ENCODE data around the gene MTM1.

The MTM1 gene

DNA sequence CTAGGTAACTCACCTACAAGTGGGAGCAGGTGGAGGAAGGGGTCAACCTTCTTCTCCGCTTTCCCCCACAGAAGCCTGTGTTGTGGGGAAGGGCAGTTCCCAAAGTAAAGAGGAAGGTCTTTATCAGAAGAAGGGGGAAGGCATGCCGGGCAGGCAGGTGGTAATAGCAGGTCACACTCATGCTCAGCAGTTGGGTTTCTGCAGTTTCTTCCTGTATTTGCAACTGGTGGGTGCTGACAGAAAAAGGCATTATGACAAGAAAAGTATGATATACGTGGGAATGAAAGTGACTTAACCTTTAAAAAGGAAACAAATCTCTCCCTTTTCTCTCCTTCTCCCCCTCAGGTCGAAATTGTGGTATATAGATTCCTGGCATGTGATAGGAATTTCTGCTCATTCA lies 128.4 kb downstream of the MTM1 start:
- no peaks in the 10 kb centered on the region for H3K36me3 ChIP-seq (ENCODE audit: control insufficient read depth in 1 of 2, insufficient read depth in 2 of 2, low read length in 2 of 2)
- no peaks in the 10 kb centered on the region for H3K4me1 ChIP-seq (ENCODE audit: control insufficient read depth in 1 of 2, insufficient read depth in 2 of 2, low read length in 2 of 2)
- no peak overlapping the region for H3K4me3 ChIP-seq (ENCODE audit: low read depth in 1 of 2, low read length in 2 of 2)
- no peaks in the 10 kb centered on the region for H3K9me3 ChIP-seq (ENCODE audit: control insufficient read depth in 1 of 2, low read length in 2 of 2)
- H3K27me3 ChIP-seq (ENCODE audit: low read depth, low read length): no peaks in the 10 kb centered on the region
- no peak overlapping the region for H3K27ac ChIP-seq (ENCODE audit: low read length)

DNA sequence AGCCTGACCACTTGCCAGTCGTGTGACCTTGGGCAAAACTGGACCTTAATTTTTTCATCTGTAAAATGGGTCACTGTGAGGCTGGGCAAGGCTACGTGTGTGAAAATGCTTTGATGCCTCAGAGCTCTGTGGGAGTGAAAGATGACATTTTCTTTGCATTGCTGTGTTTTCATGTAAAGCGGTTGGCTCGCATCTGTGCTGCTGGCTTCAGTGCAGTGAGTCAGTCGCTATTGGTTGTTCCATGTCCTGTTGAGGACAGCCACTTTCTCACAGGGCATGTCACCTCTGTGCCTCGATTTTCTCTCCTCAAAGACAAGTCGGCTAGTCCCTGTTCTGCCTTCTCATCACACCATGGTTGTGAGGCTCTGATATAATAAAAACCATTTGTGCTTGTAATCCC lies 129.2 kb downstream of the MTM1 start:
- H3K4me3 ChIP-seq (ENCODE audit: low read depth in 1 of 2, low read length in 2 of 2): no peak overlapping the region
- H3K27ac ChIP-seq (ENCODE audit: low read length): no peak overlapping the region
- no peaks in the 10 kb centered on the region for H3K27me3 ChIP-seq (ENCODE audit: low read depth, low read length)
- H3K36me3 ChIP-seq (ENCODE audit: control insufficient read depth in 1 of 2, insufficient read depth in 2 of 2, low read length in 2 of 2): no peaks in the 10 kb centered on the region
- no peaks in the 10 kb centered on the region for H3K4me1 ChIP-seq (ENCODE audit: control insufficient read depth in 1 of 2, insufficient read depth in 2 of 2, low read length in 2 of 2)
- H3K9me3 ChIP-seq (ENCODE audit: control insufficient read depth in 1 of 2, low read length in 2 of 2): no peaks in the 10 kb centered on the region

DNA sequence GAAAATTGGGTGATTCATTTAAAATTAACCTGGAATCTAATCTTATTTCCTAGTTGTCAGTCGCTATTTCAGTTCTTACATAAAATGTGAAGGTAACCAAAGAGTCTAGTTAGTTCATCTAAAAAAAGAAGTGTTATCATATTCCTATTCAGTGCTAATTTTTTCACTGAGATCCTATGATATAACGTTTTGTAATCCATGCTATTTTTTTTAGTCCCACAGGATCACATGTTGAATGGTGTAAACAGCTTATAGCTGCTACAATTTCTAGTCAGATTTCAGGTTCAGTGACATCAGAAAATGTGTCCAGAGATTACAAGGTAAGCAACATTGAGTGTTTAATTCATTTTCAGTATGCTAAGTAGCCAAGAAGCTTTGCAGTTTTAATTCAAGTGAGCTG lies 130.6 kb downstream of the MTM1 start:
- no peaks in the 10 kb centered on the region for H3K4me1 ChIP-seq (ENCODE audit: control insufficient read depth in 1 of 2, insufficient read depth in 2 of 2, low read length in 2 of 2)
- no peaks in the 10 kb centered on the region for H3K27me3 ChIP-seq (ENCODE audit: low read depth, low read length)
- H3K27ac ChIP-seq (ENCODE audit: low read length): no peak overlapping the region
- H3K36me3 ChIP-seq (ENCODE audit: control insufficient read depth in 1 of 2, insufficient read depth in 2 of 2, low read length in 2 of 2): no peaks in the 10 kb centered on the region
- H3K9me3 ChIP-seq (ENCODE audit: control insufficient read depth in 1 of 2, low read length in 2 of 2): no peaks in the 10 kb centered on the region
- H3K4me3 ChIP-seq (ENCODE audit: low read depth in 1 of 2, low read length in 2 of 2): no peak overlapping the region

DNA sequence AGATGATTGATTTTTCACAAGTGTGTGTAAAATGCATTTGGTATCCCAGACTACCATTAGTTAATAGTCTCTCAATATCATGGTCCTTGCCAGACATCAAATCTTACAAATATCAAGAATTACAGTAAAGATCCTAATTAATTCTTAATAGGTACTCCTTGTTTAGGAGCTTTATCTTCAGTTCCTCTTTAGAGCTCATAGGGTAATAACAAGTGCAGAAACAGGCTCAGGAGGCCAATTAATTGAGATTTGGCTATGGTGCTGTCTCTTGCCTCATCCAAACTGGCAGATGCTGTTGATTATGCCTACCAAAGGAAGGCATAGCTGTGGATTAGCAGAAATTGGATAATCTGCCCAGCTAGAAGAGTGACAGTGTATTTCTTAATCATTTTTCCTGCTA lies 131.7 kb downstream of the MTM1 start:
- no peak overlapping the region for H3K4me3 ChIP-seq (ENCODE audit: low read depth in 1 of 2, low read length in 2 of 2)
- H3K4me1 ChIP-seq (ENCODE audit: control insufficient read depth in 1 of 2, insufficient read depth in 2 of 2, low read length in 2 of 2): no peaks in the 10 kb centered on the region
- H3K36me3 ChIP-seq (ENCODE audit: control insufficient read depth in 1 of 2, insufficient read depth in 2 of 2, low read length in 2 of 2): no peaks in the 10 kb centered on the region
- H3K9me3 ChIP-seq (ENCODE audit: control insufficient read depth in 1 of 2, low read length in 2 of 2): no peaks in the 10 kb centered on the region
- no peak overlapping the region for H3K27ac ChIP-seq (ENCODE audit: low read length)
- no peaks in the 10 kb centered on the region for H3K27me3 ChIP-seq (ENCODE audit: low read depth, low read length)

DNA sequence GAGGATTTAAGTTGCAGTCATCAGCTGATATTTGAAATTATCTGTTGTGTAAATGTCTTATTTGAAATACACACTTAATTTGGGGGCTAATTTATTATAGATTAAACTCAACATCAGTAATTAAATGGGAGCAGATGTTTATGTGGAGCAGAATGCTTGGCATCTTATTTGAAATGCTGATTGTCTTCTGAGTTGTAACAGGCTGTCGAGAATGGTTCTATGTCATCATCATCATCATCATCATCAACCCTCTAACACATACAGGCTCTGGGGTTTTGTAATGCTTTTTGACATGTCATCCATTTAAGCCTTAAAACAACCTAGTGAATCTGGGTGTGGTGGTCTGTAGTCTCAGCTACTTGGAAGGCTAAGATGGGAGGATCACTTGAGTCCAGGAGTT lies 133.0 kb downstream of the MTM1 start:
- no peak overlapping the region for H3K27ac ChIP-seq (ENCODE audit: low read length)
- no peaks in the 10 kb centered on the region for H3K9me3 ChIP-seq (ENCODE audit: control insufficient read depth in 1 of 2, low read length in 2 of 2)
- no peaks in the 10 kb centered on the region for H3K36me3 ChIP-seq (ENCODE audit: control insufficient read depth in 1 of 2, insufficient read depth in 2 of 2, low read length in 2 of 2)
- no peaks in the 10 kb centered on the region for H3K4me1 ChIP-seq (ENCODE audit: control insufficient read depth in 1 of 2, insufficient read depth in 2 of 2, low read length in 2 of 2)
- H3K4me3 ChIP-seq (ENCODE audit: low read depth in 1 of 2, low read length in 2 of 2): no peak overlapping the region
- no peaks in the 10 kb centered on the region for H3K27me3 ChIP-seq (ENCODE audit: low read depth, low read length)

DNA sequence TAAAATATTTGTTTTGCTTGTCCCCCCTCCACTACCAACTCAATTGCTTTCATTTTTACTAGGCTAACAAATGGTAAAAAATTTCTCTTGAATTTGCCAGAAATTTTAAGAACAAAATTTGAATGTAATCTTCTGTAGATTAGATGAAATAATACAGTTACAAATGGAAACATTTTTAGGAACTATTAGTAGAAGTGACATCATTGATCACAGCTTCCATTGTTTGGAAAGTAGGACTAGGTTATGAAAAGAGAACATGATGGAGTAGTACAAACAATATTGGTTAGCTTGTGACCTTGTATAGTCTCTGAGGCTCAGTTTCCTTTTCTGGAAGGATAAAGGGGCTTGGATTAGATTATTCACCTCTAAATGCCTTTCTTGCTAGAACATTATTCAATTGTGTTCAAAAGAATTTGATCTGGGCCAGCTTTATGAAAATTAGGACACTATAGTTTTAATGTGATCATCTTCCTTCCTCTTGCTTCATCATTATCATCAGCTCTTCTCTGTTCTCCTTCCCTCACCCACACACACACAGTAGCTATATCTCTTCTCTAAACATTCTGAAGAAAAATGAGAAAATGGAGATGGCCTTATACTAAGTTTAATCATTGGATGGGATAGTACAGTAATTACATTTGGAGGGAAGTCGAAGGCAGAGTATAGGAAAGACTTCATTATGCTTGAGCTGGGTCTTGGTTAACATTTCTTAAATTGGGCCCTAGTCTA lies 134.7 kb downstream of the MTM1 start:
- Histone ChIP-seq H3K36me3 (ENCODE audit: control insufficient read depth in 1 of 2, insufficient read depth in 2 of 2, low read length in 2 of 2) (no peaks in the 10 kb centered on the region), H3K27ac (ENCODE audit: low read length) (no peak overlapping the region)

DNA sequence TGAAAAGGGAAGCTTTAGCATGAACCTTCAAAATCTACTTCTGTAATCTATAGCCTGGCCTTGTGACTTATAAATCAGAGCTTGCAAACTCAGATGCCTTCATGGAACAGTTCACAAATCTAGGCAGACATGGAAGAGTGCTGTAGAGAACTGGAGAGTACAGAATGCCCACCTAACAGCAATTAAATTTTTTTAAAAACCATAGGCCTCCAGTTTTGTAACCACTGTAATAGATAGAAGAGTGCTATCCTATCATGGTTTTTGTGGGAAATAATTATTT lies 135.2 kb downstream of the MTM1 start:
- Histone ChIP-seq H3K27me3 (ENCODE audit: low read depth, low read length) (no peaks in the 10 kb centered on the region), H3K27ac (ENCODE audit: low read length) (no peak overlapping the region), H3K4me1 (ENCODE audit: control insufficient read depth in 1 of 2, insufficient read depth in 2 of 2, low read length in 2 of 2) (no peaks in the 10 kb centered on the region), H3K4me3 (ENCODE audit: low read depth in 1 of 2, low read length in 2 of 2) (no peak overlapping the region), H3K36me3 (ENCODE audit: control insufficient read depth in 1 of 2, insufficient read depth in 2 of 2, low read length in 2 of 2) (no peaks in the 10 kb centered on the region), H3K9me3 (ENCODE audit: control insufficient read depth in 1 of 2, low read length in 2 of 2) (no peaks in the 10 kb centered on the region)

More for the DNA sequence above, 134.7 kb downstream of the MTM1 start:
- no peaks in the 10 kb centered on the region for H3K9me3 ChIP-seq (ENCODE audit: control insufficient read depth in 1 of 2, low read length in 2 of 2)
- no peaks in the 10 kb centered on the region for H3K4me1 ChIP-seq (ENCODE audit: control insufficient read depth in 1 of 2, insufficient read depth in 2 of 2, low read length in 2 of 2)
- H3K4me3 ChIP-seq (ENCODE audit: low read depth in 1 of 2, low read length in 2 of 2): no peak overlapping the region
- H3K27me3 ChIP-seq (ENCODE audit: low read depth, low read length): no peaks in the 10 kb centered on the region

DNA sequence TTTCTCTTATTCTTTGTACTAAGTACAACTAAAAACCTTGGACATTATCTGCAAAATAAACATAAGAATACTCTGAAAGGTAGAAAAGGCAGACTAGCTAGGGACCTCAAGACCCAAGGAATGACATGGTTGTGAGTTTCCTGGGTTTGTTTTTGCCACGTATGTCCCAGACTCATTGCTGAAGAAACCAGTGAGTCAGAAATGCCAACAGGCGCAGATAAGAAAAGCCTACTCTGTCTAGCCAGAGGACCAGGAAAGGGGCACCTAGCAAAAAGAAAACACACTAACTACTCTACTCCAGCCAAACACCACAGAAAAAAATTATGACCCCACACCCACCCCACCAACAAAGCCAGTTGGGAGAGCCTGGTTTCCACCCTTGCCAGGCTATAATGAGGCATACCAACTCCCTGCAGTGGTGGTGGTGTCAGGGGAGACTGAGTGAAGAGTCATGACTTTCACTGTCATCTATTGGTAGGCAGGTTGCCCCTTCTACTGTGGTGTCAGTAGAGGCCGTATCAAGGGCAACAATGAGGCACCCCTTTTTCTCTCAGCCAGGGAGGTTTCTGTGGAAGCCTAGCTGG lies 135.7 kb downstream of the MTM1 start:
- Histone ChIP-seq H3K9me3 (ENCODE audit: control insufficient read depth in 1 of 2, low read length in 2 of 2) (no peaks in the 10 kb centered on the region), H3K27ac (ENCODE audit: low read length) (no peak overlapping the region), H3K4me3 (ENCODE audit: low read depth in 1 of 2, low read length in 2 of 2) (no peak overlapping the region), H3K4me1 (ENCODE audit: control insufficient read depth in 1 of 2, insufficient read depth in 2 of 2, low read length in 2 of 2) (no peaks in the 10 kb centered on the region), H3K36me3 (ENCODE audit: control insufficient read depth in 1 of 2, insufficient read depth in 2 of 2, low read length in 2 of 2) (no peaks in the 10 kb centered on the region), H3K27me3 (ENCODE audit: low read depth, low read length) (no peaks in the 10 kb centered on the region)

DNA sequence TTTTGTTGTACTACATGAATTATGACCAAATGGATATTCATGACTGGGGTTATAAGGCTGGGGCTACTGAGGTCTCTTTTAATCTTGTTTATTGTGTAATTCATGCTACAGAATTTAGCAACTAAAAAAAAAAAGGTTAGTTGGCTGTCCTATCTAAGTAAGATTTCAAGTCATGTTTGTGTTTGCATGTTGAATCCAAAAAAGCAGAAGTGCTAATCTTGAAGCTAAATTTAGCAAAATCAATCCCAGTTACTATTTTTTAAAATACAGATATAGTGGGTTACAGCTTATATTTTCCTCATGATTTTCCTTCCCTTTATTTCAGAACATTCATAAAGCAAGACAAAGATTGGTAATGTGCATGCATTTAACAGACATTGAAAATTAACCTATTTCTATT lies 144.2 kb downstream of the MTM1 start:
- no peaks in the 10 kb centered on the region for H3K9me3 ChIP-seq (ENCODE audit: control insufficient read depth in 1 of 2, low read length in 2 of 2)

DNA sequence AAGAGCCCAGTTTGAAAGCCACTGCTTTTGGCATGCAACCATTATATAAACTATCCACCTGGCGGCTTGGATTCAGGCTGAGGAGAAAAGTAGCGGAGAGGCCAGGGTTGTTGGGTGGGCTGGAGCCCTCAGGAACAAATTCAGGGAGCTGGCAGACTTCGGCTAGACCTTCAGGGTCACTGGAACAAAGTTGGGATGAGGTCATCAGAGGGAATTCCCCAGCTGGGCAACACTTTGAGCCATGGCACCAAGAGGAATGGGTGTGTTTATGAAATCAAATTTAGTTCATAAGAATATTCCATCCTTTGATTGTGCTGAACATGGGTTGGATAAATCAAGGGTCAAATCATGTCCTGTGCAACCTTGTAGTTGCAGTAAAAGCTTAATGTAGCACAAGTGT lies 146.8 kb downstream of the MTM1 start:
- no peaks in the 10 kb centered on the region for H3K27me3 ChIP-seq (ENCODE audit: low read depth, low read length)
- no peaks in the 10 kb centered on the region for H3K9me3 ChIP-seq (ENCODE audit: control insufficient read depth in 1 of 2, low read length in 2 of 2)
- no peaks in the 10 kb centered on the region for H3K36me3 ChIP-seq (ENCODE audit: control insufficient read depth in 1 of 2, insufficient read depth in 2 of 2, low read length in 2 of 2)
- no peaks in the 10 kb centered on the region for H3K4me1 ChIP-seq (ENCODE audit: control insufficient read depth in 1 of 2, insufficient read depth in 2 of 2, low read length in 2 of 2)
- no peak overlapping the region for H3K27ac ChIP-seq (ENCODE audit: low read length)
- no peak overlapping the region for H3K4me3 ChIP-seq (ENCODE audit: low read depth in 1 of 2, low read length in 2 of 2)

More for the DNA sequence above, 144.2 kb downstream of the MTM1 start:
- Histone ChIP-seq H3K27ac (ENCODE audit: low read length) (no peak overlapping the region), H3K4me3 (ENCODE audit: low read depth in 1 of 2, low read length in 2 of 2) (no peak overlapping the region), H3K36me3 (ENCODE audit: control insufficient read depth in 1 of 2, insufficient read depth in 2 of 2, low read length in 2 of 2) (no peaks in the 10 kb centered on the region), H3K27me3 (ENCODE audit: low read depth, low read length) (no peaks in the 10 kb centered on the region), H3K4me1 (ENCODE audit: control insufficient read depth in 1 of 2, insufficient read depth in 2 of 2, low read length in 2 of 2) (no peaks in the 10 kb centered on the region)

DNA sequence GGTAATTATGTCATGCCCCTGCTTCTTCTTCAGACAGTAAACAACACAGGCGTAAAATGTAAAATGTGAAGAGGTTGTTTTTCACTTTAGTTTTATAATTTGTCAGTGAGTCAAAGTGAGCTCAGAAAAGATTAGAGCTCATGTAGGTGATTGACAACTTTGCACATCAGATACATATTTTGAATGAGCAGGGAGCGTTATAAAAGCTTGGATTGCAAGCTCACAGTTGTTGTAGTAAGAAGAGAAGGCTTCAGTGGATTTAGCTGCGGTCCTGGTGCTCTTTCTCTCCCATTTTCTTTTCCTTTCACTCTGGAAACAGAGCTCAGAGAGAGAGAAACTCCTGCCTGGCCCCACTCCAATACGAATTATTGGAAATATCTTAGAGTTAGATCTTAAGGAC lies 151.2 kb downstream of the MTM1 start:
- no peaks in the 10 kb centered on the region for H3K9me3 ChIP-seq (ENCODE audit: control insufficient read depth in 1 of 2, low read length in 2 of 2)
- no peak overlapping the region for H3K27ac ChIP-seq (ENCODE audit: low read length)
- H3K4me1 ChIP-seq (ENCODE audit: control insufficient read depth in 1 of 2, insufficient read depth in 2 of 2, low read length in 2 of 2): no peaks in the 10 kb centered on the region
- no peaks in the 10 kb centered on the region for H3K27me3 ChIP-seq (ENCODE audit: low read depth, low read length)
- no peak overlapping the region for H3K4me3 ChIP-seq (ENCODE audit: low read depth in 1 of 2, low read length in 2 of 2)
- H3K36me3 ChIP-seq (ENCODE audit: control insufficient read depth in 1 of 2, insufficient read depth in 2 of 2, low read length in 2 of 2): no peaks in the 10 kb centered on the region
